Muscle layer of colon (tissue), 2 donors: ENCODE measurements around the gene CARD10.

ENCODE experiments used
- H3K27ac ChIP-seq: one replicate; pipeline ENCODE4 v1.7.0; 2013; ENCODE audit warnings: low read depth, mild to moderate bottlenecking, low read length, moderate library complexity
- H3K27me3 ChIP-seq, 2 donors: one replicate each; pipeline ENCODE4 v1.7.0; 2013; ENCODE audit warnings: low read length in 2 of 2, mild to moderate bottlenecking in 2 of 2; ENCODE audit not compliant: insufficient read depth in 2 of 2, control insufficient read depth in 1 of 2
- H3K36me3 ChIP-seq: one replicate; pipeline ENCODE4 v1.7.0; 2013; ENCODE audit warnings: mild to moderate bottlenecking, low read length; ENCODE audit not compliant: insufficient read depth
- H3K4me1 ChIP-seq: one replicate; pipeline ENCODE4 v1.7.0; 2013; ENCODE audit warnings: mild to moderate bottlenecking, low read length; ENCODE audit not compliant: insufficient read depth
- H3K4me3 ChIP-seq, 2 donors: one replicate each; pipeline ENCODE4 v1.7.0; 2013; ENCODE audit warnings: low read length in 2 of 2, low read depth in 1 of 2, mild to moderate bottlenecking in 1 of 2, moderate library complexity in 1 of 2
- H3K9ac ChIP-seq: one replicate; pipeline ENCODE4 v1.7.0; 2013; ENCODE audit warnings: low read length
- H3K9me3 ChIP-seq: one replicate; pipeline ENCODE4 v1.7.0; 2013; ENCODE audit warnings: mild to moderate bottlenecking, low read length
- donor health status: abdominal sarcoma.
- donor health status: Adenocarcinoma of cecum.

Gene CARD10

DNA sequence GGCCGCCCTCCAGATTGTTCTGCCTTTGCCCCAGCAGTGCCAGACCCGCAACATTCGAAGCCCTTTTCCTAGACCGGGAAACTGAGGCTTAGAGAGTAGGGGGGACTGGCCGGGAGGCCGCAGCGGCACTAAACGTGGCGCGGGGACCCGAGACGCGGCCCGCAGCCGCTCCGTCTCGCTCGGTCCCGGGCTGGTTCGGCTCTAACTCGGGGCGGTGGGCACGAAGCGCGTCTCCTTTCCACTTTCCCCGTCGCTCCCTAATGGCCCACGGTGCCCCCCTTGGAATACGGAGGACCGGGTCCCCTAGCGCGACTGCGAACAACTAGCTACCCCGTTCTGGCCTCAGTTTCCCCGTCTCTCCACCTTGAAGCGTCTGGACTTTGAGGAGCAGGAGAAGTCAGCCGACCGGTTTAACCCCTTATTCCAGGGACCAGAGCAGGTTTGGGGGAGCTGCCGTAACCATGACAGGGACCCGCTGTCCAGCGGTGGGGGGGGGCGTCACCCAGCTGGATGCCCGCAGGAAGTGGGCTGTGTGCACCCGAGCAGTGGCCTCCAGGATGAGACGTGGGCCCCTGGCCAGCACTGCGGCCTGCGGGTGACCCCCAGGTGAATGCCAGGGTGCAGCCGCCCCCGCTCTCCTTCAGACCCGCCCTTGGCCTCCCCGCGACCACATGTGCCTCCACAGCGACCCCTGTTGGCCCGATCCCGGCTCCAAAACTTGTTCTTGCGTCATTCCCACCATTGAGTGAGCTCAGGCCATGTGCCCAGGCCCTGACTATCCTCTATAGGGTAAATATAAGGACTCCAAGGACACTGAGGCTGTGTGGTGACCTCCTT lies 42.2 kb upstream of the CARD10 start:
- peaks cover 0 to 3% of the 10 kb centered on the region in 2 donors for H3K27me3 ChIP-seq

DNA sequence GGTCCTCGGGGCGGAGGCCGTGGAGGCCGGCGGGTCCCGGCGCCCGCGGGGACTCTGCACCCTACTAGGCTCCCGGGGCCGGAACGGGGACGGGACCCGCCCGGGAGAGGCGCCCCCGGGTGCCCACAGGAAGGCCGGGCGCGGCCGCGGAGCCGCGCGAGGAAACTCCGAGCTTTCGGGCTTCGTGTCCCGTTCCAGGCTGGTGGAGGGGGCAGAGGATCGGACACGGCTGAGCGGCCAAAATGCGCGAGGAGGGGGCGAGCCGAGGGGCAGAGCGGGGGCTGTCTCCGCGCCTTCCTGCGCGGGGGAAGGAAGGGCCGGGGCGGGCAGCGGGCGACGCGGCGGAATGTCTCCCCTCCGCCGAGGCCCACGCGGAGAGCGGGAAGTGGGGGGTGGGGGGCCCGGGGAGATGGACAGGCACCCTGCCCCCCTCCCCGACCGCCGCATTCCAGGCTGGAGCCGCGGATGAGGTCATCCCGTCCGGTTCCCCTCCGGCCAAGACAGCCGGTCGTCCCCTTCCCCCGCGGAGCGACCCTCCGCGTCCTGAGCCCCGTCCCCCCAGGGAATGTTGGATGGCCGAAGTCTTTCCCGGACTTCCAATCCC lies 41.5 kb upstream of the CARD10 start:
- Histone ChIP-seq H3K27ac (peak overlapping the region; percentile 90), H3K4me1 (peaks cover 32% of the 10 kb centered on the region), H3K27me3 (peaks cover 0 to 3% of the 10 kb centered on the region in 2 donors), H3K4me3 (peak overlapping the region; percentile 44 to 78), H3K9ac (peak overlapping the region; percentile 82), H3K36me3 (no peaks in the 10 kb centered on the region), H3K9me3 (no peaks in the 10 kb centered on the region)

More for the DNA sequence above, 42.2 kb upstream of the CARD10 start:
- H3K9me3 ChIP-seq = no peaks in the 10 kb centered on the region
- no peaks in the 10 kb centered on the region for H3K36me3 ChIP-seq
- H3K4me3 ChIP-seq = peak overlapping the region; percentile 44 to 78
- peak overlapping the region; percentile 82 for H3K9ac ChIP-seq
- peak overlapping the region; percentile 90 for H3K27ac ChIP-seq
- peaks cover 37% of the 10 kb centered on the region for H3K4me1 ChIP-seq

DNA sequence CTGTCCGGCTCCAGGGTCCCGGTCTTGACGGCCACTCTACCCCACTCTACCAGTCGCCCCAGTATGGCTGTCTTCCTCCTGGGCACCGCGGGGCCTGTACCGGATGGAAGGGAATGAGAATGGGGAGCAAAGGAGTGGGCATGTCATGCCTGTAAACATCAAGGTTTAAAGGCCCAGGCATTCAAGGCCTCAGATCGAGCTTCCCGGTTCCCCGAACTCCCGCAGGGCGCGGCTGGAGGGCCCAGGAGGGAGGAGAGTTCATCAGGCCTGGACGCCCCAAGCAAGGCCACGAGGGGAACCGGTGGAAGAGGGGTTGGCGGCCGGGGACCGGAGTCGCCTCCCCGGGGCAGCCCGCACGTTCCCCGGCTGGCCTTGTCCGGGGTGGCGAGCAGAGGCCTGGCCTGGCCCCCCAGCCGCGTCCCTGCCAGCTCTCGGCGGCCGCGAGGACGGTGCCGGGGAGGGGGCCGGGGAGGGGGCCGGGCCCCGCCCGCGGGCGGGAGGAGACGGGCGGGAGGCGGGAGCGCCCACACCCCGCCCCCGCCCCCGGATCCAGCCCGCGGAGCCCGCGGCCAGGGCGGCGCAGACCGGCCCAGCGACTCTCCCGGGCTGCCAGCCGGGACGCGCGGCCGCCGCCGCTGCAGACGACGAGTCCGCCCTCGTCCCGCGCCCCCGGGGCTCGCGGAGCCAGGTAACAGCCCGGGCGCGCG lies 40.8 kb upstream of the CARD10 start, which contains the start of gene CDC42EP1:
CDC42EP1 (plus strand) TSS at position 580 of the 707 bp plus-strand sequence. CDS start 5,870 bp downstream, outside the sequence.
- Histone ChIP-seq H3K9me3 (no peaks in the 10 kb centered on the region), H3K27ac (peak within 1 kb of the TSS; percentile 90), H3K4me1 (peaks cover 32% of the 10 kb centered on the region), H3K9ac (peak within 1 kb of the TSS; percentile 82), H3K36me3 (no peaks in the 10 kb centered on the region), H3K27me3 (peaks cover 0 to 3% of the 10 kb centered on the region in 2 donors), H3K4me3 (peak within 1 kb of the TSS; percentile 44 to 78)

DNA sequence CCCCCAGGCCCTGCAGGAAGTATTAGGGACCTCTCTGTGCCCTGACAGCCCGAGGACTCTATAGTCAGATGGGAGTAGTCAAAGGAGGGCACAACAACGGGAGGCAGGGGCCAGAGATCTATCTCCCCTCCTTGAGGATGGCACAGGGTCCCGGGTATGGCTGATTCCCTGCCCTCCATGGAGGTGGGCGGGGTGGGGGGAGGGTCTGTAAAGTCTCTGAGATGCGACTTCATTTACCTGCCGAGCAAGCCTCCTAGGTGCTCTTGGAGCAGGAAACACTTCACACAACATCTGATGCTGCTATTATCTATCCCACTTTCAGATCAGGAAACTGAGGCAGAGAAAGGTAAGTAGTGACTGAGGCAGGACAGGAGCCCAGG lies 40.3 kb upstream of the CARD10 start:
- H3K4me3 ChIP-seq = peak overlapping the region in 1 of 2 donors; percentile 43
- H3K4me1 ChIP-seq = peaks cover 32% of the 10 kb centered on the region
- no peaks in the 10 kb centered on the region for H3K9me3 ChIP-seq
- peak overlapping the region; percentile 59 for H3K27ac ChIP-seq
- peak overlapping the region; percentile 78 for H3K9ac ChIP-seq
- no peaks in the 10 kb centered on the region for H3K36me3 ChIP-seq
- peaks cover 0 to 3% of the 10 kb centered on the region in 2 donors for H3K27me3 ChIP-seq

DNA sequence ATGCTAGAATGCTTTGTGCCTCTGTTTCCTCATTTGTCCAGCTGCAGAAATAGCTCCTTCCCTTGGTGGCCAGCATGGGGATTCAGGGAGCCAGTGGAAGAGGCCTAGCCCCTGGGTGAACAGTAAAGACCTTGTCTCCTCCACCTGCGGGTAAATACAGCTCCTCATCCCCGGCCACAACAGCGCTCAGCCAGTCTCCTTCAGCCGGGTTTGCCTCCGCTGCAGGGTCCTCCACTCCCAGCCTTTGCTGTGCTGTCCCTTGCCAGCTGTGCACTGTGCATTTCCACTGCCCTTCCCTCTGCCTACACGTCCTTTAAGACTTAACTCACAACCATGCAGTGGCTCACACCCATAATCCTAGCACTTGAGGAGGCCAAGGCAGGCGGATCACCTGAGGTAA lies 39.6 kb upstream of the CARD10 start:
- Histone ChIP-seq H3K27ac (no peak overlapping the region), H3K9me3 (no peaks in the 10 kb centered on the region), H3K4me1 (peaks cover 25% of the 10 kb centered on the region), H3K27me3 (peaks cover 0 to 3% of the 10 kb centered on the region in 2 donors), H3K9ac (no peak overlapping the region), H3K36me3 (no peaks in the 10 kb centered on the region), H3K4me3 (no peak overlapping the region)

DNA sequence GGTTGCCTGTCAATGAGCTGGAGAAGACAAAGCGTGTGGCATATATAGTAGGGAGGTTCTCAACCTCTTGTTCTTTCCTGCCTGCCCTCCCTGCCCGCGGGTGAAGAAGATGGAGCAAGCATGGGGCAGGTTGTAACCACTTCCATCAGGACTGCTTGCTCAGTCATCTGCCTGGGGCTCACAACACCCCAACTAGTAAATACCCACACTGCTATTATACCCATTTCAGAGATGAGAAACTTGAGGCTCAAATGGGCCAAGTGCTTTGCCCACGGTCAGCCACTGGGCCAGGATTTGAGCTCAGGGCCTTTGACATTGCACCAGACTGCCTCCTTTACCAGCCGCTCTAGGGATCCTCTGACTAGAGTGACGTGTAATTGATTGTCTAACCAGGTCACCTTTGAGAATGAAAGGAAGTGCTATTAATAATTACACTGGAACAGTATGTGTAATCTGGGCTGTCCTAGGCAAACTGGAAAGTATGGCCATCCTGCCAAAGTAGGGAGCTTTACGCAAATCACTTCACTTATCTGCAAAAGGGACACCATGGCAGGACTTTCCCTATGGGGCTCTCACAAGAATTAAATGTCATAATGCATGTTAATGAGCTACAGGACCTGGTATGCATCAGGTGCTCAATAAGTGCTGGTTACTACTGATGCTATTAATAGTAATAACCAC lies 38.2 kb upstream of the CARD10 start:
- Histone ChIP-seq H3K4me3 (no peak overlapping the region), H3K36me3 (no peaks in the 10 kb centered on the region), H3K9me3 (no peaks in the 10 kb centered on the region), H3K9ac (no peak overlapping the region), H3K27ac (no peak overlapping the region), H3K27me3 (peaks cover 0 to 3% of the 10 kb centered on the region in 2 donors), H3K4me1 (peaks cover 12% of the 10 kb centered on the region)

DNA sequence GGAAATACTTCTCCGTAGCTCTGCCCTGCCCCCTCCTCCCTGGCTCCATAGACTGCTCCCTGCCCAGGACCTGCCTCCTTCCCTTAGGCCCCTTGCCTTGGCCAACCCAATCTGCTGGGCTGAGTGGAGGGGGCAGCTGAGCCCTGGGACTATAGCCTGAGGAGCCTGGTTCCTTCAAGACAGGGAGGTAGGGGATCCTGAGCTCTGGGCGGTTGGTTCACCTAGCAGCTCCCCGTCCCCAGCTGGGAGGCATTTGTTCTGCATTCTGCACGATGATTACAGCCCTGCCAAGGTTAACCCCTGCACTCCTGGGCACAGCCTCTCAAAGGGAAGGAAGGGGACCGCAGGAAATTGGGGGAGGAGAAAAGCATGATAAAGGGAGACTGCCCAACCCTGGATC lies 37.5 kb upstream of the CARD10 start:
- Histone ChIP-seq H3K9ac (no peak overlapping the region), H3K36me3 (no peaks in the 10 kb centered on the region), H3K4me3 (no peak overlapping the region), H3K27me3 (peaks cover 0 to 3% of the 10 kb centered on the region in 2 donors), H3K9me3 (no peaks in the 10 kb centered on the region), H3K27ac (no peak overlapping the region), H3K4me1 (peaks cover 7% of the 10 kb centered on the region)

DNA sequence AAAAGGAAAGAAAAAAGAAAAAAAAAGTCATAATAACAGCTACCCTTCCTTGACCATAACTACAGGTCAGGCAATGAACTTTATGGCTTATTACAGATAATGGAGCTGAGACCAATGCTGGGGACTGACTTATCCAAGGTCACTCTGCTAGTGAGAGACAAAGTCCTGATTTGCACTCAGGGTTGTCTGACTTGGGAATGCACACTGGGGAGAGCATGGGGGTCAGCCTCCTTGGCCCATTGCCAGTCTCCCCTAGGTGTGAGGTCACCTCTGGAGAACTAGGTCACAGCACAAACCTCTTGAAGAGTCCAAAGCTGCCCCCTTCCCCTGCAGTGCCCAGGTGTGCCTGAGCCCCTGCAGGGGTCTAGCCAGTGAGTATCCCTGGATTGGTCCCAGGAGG lies 35.8 kb upstream of the CARD10 start:
- Histone ChIP-seq H3K27me3 (no peaks in the 10 kb centered on the region), H3K4me1 (peaks cover 12% of the 10 kb centered on the region), H3K4me3 (no peak overlapping the region), H3K9me3 (no peaks in the 10 kb centered on the region), H3K36me3 (no peaks in the 10 kb centered on the region), H3K9ac (no peak overlapping the region), H3K27ac (no peak overlapping the region)

DNA sequence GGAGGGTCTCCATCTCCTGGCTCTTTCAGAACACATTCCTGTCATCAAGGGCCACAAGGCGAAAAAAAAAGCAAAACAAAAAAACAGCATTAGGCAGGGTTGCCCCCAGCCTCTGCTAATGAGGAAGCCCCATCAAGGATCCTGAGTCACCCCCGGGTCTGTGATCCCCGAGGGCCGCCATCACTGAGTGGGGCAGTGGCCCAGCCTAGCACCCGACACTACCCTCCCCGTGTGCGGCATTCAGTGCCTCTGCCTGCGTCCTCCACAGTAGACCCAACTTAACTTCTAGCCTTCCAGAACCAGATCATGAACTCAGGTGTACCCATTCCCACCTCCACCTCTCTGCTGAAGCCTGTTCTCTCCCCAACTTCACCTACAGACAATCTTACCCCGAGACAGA lies 34.5 kb upstream of the CARD10 start:
- Histone ChIP-seq H3K27me3 (no peaks in the 10 kb centered on the region), H3K4me3 (no peak overlapping the region), H3K9me3 (no peaks in the 10 kb centered on the region), H3K4me1 (peaks cover 15% of the 10 kb centered on the region), H3K9ac (no peak overlapping the region), H3K27ac (no peak overlapping the region), H3K36me3 (no peaks in the 10 kb centered on the region)

DNA sequence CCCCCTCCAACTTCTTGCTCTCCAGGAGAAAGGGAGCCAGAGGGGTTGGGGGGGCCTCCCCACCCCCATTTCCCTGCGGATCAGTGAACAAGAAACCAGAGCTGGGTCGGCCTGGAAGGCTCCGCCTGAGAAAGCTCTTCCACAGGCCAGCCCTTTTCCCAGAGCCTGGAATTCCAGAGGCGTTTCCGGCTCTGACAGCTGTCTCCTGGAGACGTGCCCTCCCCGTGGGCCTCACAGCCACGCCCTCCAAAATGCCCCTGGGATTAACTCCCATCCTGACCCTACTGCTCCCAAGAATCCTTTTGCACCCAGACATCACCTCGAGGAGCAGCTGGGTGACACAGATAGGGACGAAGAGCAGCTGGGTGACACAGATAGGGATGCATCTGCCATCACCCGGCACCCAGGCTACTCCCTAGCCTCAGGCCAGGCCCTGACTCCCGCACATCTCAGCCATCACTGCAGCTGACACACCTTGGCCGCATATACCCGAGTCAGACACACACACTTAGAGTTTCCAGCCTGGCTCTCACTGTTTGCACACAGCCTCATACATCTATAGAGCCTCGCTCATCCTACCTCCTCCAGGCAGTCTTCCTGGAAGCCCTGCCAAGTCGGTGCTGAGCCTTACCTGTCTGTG lies 33.4 kb upstream of the CARD10 start:
- Histone ChIP-seq H3K27ac (no peak overlapping the region), H3K9me3 (no peaks in the 10 kb centered on the region), H3K27me3 (no peaks in the 10 kb centered on the region), H3K36me3 (no peaks in the 10 kb centered on the region), H3K9ac (no peak overlapping the region), H3K4me3 (no peak overlapping the region), H3K4me1 (peaks cover 15% of the 10 kb centered on the region)
